ENCODE measurements around the gene EFL1.
"Not testable (repeated sequence)": the region's sequence is repeated elsewhere in the genome, so short reads cannot be mapped to it uniquely, and the experiment has no call there.

Gene EFL1

DNA sequence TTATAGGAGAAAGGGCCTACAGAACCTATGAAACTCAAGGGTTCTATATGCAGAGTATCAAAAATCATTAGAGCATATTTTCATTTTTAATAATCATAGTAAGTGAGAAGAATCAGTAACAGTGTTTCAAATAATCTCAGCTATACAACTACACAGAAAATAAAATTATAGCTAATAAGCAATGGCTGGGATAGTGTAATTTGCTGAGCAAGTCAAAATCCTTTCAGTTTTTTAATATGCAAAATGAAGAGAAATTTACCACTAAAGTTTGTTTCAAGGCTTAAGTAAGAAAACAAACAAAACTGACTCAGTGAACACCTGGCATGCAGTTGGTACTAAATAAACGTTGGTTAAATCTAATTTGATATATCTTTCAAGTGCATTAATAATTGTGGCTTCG, 66.2 kb downstream of the EFL1 start:
- no peak for DNase-seq (ENCODE audit: low read depth)

DNA sequence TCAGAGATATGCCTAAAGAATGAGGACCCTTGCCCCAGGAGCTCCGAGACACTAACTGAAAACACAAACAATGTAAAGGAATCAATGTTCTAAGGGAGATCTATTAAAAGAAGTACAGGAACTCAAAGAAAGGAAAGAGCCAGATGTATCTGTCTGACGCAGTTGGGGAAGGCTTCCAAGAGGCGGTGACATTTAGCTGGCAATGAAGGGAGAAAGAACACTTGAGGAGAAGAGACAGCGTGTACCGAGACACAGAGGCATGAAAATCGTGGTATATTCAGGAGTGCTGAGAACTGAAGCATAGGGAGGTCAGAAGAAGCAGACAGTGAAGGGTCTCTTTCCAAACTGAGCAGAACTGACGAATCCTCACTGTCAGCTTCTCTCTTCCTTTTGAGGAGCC, 66.7 kb downstream of the EFL1 start:
- DNase-seq (ENCODE audit: low read depth): not testable (repeated sequence)

DNA sequence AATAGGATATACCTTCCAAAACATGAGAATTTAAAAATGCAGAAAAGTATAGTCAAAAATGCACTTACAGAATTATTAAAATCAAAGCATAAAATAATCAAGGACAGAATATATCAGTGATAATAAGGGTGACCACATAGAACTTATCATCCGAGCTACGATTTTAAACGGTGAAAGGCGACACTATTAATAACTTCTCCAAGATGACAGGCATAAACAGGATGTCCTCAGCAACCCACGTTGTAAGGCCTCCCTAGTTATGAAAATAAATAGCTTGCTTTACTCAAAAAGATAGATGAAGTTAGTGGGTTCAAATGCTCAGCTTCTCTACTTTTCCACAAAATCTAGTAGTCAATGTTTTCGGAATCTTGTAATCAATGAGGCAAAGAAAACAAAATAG, 68.0 kb downstream of the EFL1 start:
- not testable (repeated sequence) for DNase-seq (ENCODE audit: low read depth)

DNA sequence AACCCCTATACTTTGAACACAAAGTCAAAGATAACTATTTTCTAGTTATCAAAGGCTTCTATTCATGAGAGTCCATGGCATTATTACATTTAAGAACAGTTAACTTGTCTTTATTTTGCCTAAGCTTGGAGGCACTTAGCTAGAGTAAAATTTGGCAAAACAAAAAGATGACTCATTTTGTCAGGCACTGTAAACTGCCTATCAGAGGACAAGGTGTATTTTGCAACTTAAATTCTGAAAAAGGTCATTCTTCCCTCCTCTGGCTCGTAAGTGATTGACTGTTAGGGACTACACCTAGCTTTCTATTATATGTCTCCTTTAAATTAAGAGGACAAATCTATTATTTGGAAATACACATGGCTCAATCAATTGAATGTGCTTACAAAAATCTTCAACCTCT, 69.1 kb downstream of the EFL1 start:
- DNase-seq (ENCODE audit: low read depth): not testable (repeated sequence)

DNA sequence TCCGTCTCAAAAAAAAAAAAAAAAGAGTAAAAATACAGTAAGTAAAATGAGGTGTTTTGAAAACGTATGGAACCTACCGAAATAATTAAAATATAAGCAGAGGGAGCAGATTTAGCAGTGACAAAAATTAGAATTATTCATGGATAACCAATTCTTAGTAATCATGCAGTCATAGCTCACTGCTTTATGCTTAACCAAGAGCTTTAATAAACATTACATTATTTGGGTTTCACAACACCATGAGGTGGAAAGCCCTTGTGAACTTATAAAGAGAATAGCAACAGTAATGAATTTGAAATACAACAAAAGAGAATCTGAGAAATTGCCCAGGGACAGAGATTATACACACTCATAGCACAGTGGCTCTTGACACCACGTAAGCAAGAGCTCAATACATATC, 70.1 kb downstream of the EFL1 start:
- not testable (repeated sequence) for DNase-seq (ENCODE audit: low read depth)

DNA sequence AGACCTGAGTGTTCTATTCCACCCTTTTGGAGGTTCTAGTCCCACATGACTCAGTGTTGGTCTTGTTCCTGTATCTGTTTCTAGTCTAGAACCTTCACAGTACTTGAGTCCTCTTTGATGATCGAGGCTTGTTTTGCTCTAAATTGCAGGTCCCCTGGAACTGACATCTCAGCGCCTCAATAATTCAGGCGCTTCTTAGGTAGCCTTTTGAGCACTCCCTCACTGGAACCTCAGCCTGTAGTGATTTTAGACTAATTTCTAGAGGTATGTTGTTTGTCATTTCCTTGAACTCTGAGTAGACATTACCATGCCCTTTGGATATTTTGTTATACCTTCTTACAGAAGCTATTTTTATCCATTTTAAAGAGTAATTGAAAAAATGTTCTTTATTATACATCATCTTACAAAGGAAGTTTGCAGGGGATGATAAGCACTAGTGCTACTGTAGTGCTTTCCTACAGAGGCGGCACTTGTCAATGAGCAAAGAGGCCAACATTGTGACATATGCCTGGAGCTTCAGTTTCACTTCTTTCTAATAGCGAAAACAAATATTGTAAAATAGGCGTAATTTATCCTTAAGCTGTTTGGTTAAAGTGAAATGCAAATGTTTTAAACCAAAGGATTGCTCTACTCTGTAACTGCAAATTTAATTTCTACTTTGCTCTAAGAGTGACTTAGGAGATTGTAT, 75.7 kb downstream of the EFL1 start:
- no peak for DNase-seq (ENCODE audit: low read depth)

DNA sequence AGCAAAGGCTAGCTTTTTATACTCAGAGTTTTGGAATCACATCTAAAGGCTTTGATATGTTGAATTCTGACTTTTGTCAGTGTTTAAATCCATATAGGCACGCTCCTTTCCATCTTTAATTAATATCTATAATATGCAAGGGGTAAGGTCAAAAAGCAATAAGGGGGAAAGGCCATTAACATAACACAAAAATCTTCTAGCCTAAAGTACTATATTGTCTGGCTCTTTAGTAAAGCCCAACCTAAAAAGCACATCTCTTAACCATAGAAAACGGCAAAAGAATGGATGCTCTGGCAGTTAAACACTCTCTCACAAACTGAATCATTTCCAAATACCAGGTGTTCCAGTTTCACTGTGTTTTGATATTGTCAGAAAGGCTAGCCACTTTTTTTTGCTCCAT, 76.4 kb downstream of the EFL1 start:
- DNase-seq (ENCODE audit: low read depth): no peak

DNA sequence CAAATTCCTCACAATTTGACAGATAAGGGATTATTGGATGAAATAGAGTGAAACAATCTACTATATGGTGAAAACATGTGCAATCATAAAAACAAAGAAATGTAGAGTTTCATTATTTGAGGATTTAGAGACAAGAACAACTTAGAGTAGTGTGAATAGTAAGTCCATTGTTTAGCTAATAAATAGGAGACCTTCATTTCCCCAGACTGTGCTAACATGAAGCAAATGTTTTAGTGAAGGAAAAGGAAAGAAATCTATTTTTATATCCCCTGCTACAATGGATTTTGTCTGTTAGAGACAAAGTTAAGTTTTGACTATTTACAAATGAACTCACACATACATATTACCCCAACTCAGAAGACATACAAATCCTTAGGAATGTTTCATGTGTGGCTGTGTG, 77.8 kb downstream of the EFL1 start:
- DNase-seq (ENCODE audit: low read depth): no peak

DNA sequence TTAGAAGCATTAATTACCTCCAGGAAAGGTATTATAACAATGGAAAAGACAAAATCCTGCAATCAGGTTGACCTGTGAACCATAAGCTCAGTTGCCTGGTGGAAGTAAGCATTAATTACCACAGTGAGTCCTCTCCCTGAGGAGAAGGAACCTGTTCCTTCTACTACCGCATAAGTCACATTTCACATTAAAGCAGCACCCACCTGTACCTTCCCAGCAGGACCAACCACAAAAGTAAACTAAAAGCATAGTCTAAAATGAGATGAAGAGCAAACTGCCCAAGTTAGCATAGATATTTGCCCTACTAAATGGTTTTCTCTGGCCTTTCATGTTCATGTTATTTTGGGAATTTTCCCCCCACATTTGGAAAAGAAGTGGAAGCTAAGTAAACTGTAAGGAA, 78.2 kb downstream of the EFL1 start:
- DNase-seq (ENCODE audit: low read depth): no peak

DNA sequence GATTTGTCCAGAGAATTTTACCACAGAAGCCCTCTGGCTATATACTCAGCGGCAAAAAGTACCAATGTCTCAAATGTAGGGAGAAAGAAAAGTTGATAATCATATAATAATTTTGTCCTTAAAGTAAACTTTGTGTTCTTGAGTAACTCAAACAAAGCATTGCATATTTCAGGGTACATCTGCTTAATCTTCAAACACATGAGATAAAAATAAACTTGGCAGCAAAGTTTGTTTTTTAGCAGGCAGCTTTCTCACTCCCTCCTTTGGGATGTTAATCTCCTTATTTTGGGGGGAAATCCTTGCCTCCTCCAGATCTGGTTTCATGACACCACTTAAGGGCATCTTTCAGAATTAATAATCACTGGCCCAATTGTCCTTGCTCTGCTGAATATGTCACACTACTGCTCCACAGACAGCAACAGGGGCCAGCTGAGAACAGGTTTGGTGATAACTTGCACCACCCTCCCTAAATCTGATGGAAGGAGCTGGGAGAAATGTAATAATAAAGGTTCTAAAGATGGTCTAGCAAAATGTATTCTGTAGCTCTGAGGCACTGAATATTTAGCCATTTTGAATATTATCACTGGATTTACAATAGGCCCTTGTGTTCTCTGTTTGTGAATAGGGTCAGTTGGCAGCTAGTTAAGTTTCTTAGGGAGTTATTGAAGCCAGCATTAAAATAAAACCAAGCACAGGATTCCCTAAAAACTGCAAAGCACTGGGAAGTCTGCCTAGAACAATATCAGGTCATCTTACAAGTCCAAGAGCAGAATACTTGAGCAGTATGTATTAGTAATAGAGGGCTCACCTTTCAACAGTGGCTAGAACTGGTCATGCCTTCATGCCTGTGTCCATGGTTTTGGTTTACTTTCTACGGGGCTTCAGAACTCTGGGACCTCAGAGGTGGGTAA, 79.2 kb downstream of the EFL1 start:
- no peak for DNase-seq (ENCODE audit: low read depth)

DNA sequence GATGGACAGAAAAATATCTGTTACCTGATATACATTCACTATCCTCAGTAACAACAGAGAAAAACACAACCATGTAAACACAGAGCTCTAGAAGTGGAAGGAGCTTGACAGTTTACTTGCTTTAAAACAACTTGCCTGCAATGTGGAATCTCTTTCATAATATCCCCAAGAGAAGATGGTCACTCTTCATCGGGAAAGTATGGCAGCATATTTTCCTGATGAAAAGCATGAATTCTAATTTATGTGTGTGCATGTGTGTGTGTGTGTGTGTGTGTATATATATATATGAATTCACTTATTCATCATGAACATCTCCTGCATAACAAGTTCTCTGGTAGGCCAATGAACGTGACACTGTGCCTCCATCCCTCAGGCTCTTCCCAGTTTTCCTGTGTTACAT, 81.2 kb downstream of the EFL1 start:
- no peak for DNase-seq (ENCODE audit: low read depth)

DNA sequence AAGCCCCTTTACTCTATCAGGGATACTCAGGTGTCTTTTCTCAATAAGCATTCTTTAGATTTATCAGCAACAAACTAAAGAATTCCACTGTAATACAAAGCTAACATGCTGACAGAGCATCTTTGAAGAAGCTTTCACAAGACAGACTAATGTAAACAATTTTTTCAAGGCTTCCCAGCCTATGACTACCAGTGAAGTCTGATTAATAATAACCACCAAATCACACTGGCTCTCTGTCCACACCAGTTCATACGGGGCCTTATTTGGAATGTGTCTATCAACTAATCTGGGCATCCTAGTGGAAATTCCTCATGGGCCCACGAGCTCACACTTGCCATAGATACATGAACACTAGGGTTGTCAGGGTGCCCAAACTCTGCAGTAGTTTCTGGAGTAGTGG, 84.5 kb downstream of the EFL1 start:
- peak; percentile 43 for DNase-seq (ENCODE audit: low read depth)

DNA sequence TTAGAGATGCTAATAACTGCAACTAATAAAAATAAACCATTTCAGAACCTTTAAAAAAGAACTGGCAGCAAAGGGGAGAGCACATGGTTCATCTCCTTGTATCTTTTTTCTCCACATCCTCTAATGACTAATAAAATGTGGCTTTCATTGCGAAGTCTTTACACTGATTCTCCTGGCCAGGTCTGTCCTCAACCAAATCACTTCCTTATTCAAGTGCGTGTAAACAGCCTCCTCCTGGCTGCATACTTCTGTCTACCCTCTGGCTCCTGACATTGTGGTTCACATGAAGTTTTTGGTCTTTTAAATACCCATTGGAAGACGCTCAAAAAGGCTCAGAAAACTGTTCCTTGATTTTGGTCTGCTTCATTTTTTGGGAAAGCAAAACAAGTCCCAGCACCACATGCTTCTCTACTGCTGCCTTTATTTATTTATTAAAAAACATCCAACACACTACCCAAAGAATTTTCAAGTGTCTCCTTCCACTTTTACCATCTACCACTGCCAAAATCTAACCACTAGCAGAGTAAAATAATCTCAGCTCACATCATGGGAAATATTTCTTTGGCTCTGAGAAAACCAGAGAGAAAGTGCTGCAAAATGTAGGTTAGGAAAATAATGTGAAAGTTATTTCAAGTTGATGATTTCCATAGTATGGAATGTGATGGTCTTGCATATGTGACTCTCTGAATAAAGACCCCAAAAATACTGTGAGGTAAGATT, 85.1 kb downstream of the EFL1 start:
- no peak for DNase-seq (ENCODE audit: low read depth)

DNA sequence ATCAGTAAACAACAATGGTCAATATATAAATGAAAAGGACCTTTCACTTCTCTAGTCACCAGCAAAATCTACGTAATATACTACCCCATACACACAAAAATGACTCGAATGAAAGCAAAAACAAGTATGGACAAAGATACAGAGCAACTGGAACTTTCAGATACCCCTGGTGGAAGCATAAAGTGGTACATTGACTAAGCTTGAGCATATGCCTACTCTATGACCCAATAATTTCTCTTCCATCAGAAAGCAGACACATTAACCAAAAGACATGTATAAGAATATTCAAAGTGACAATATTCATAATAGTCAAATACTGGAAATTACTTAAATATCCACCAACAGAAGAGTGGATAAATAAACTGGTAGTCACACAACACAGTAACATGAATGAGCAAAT, 86.0 kb downstream of the EFL1 start:
- DNase-seq (ENCODE audit: low read depth): no peak

DNA sequence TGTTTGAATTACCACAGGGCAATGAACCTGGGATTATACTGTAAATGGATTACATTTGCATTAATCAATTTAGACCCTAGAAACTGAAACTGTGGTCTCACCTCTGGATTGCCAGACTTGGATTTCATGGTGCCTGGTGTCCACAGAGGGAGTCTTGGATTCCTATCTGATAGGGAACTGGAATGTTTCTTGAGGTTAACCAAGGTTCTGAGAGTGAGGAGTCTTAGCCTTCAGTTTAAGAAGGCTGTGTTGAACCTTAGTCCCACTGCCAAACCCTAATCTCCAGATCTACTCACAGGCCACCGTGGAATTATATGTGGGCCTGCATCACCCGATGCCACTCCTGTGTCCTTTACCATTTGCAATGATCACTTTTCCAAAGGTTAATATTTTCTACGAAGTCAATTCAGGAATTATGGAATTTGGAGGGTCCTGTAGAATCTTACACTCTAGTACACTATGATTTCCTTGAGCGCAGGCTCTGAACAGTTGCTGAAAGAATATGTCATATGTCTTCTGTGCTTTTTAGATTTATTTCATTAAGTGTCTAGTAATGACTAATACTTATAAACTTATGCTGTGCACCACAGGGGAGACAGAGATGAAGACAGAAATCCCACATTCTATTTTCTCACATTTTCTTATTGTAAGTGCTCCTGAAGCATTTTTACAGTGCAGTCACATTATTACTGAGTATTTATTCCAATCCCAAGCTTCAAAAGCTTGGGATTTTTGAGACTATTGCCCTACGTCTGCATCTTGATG, 87.9 kb downstream of the EFL1 start:
- no peak for DNase-seq (ENCODE audit: low read depth)

DNA sequence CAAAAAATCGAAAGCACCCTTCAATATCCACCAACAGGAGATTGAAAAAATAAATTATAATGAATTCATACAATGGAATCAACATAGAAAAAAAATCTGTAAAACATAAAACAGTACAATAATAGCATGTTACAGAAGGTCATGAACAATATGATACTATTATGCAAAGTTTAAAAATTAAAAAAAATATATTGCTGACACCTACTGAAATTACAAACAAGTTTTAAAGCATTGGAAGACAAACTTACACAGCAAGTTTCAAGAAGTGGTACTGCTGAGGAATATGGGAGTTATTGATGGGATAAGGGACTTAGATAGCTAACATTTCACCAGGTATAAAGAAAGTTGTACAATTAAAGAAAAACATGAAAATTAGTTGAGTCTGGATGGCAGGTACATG, 89.4 kb downstream of the EFL1 start:
- DNase-seq (ENCODE audit: low read depth): no peak

DNA sequence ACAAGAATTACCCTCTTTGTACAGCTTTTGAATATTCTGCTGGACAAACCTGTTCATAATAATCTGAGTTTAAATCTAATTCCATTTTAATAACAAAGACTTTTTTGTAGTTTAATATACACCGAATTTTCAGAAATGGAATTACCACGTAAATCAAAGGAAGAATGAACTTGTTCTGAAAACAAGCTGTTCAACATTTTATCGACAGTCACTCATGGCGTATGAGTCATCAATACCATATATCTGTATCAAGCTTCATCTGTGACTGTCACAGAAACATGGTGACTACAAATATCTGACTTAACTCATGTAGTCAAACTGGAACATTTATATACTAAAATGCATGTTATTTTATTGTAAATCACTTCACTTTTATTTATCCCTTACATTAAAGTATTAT, 90.0 kb downstream of the EFL1 start:
- no peak for DNase-seq (ENCODE audit: low read depth)

DNA sequence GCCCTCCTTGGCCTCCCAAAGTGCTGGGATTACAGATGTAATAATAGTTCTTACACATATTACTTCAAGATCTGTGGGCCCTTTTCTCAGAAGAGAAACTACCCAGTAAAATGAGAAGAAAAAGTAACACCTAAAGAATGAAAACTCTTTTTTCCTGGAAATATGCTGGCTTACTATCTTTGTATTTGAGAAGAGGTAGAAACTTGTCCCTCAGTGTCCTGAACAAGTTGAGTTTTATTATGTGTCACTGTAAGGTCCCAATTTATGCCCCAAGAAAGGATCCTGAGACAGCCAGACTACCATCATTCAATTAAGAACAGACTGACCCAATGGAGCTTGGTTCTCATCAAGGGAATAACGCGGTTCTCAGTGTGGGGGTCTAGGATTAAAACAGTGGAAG, 93.8 kb downstream of the EFL1 start:
- DNase-seq (ENCODE audit: low read depth): no peak

DNA sequence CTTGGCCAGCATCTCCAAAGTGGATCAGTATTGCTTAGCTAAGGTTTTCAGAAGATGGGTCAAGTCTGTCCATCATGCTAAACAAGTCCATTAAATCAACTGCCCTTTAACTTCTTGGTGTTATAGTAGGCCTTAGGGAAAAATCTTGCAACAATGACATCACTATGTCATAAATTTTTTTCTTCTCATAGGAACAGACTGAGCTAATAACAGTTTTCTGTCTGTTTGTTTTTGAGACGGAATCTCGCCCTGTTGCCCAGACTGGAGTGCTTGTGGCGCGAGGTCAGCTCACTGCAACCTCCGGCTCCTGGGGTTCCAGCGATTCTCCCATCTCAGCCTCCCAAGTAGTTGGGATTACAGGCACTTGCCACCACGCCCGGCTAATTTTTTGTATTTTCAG, 94.2 kb downstream of the EFL1 start:
- no peak for DNase-seq (ENCODE audit: low read depth)

DNA sequence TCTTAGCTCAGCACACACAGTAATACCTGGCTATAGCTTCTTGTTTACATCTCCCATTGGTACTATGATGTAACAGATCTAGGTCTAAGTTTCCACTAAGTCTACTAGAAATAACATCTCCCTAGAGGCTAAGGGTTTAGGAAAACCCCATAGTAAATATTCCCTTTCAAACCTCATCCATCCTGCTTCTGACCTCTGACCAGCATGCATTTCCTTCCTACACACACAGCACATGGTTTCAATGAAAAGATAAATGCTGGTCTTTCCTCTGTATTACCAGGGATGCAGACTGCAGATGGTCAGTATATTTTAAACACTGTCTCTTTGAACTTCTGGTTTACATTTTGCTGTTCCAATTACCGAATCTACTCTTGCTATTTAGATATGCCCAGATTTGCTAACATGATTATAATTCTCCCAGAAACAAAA, 96.6 kb downstream of the EFL1 start:
- no peak for DNase-seq (ENCODE audit: low read depth)

DNA sequence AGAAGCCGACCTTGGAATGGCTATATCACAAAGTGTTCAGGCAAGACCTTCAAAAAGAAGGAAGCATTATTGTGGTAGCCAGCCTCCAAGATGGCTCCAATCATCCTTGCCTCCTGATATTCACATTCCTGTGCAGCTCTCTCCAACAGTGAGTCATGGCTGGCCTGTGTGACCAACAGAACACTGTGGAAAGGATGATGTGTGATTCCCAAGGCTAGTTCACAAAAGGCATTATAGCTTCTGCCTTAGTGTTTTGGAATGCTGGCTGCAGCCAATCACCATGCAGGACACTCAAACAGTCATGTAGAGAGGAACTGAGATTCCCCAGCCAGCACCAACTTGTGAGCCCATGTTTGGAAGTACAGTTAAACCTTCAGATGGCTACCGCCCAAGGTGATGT, 102.6 kb downstream of the EFL1 start:
- DNase-seq (ENCODE audit: low read depth): peak; percentile 87

DNA sequence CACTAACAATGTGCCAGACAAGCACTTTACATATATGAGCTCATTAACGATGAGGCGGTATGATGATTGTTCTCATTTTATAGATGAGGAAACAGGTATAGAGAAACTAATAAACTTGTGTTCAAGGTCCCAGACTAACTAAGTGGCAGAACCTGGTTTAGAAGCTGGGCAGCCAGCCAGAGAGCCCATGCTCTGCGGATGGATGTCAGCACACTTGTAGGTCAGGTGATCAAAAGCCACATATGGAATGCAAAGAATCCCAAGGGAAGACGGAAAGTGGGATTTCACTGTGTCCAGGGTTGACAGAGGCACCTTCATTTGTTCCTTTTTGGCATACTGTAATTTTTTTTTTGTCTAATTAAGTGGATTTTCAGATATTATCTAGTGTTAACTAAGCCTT, 103.7 kb downstream of the EFL1 start:
- no peak for DNase-seq (ENCODE audit: low read depth)
